Stimulated activated naive CD8-positive, alpha-beta T cell treated with anti-CD3 and anti-CD28 coated beads, Interleukin-15, amount 100 ng/mL, for 72 hours (primary cell): ENCODE data around the gene PRR20D.
"Not testable (repeated sequence)": the region's sequence is repeated elsewhere in the genome, so short reads cannot be mapped to it uniquely, and the experiment has no call there.

Source experiments
- ATAC-seq: fragments of 150-1000 bp; cut with Tn5 transposase; 2 replicates; pipeline ENCODE4 v1.10.0; 2021; ENCODE audit warnings: mild to moderate bottlenecking, moderate library complexity
- DNase-seq, 2 donors: peaks; one replicate each; pipeline ENCODE4 v3.0.0; 2021 to 2022
- H3K27ac Mint-ChIP-seq, 2 donors: one replicate each; pipeline ENCODE4 v1.8.0; 2022; ENCODE audit warnings: mild to moderate bottlenecking in 2 of 2, mixed read lengths in 2 of 2, moderate library complexity in 2 of 2
- H3K27me3 Mint-ChIP-seq: one replicate; pipeline ENCODE4 v1.8.0; 2022; ENCODE audit warnings: mixed read lengths
- H3K4me1 Mint-ChIP-seq: one replicate; pipeline ENCODE4 v1.8.0; 2022; ENCODE audit warnings: mild to moderate bottlenecking, mixed read lengths
- H3K4me3 Mint-ChIP-seq, 2 donors: one replicate each; pipeline ENCODE4 v1.8.0; 2022; ENCODE audit warnings: mild to moderate bottlenecking in 2 of 2, mixed read lengths in 2 of 2, moderate library complexity in 1 of 2
- H3K9me3 Mint-ChIP-seq, 2 donors: one replicate each; pipeline ENCODE4 v1.8.0; 2022; ENCODE audit warnings: mixed read lengths in 2 of 2

Gene PRR20D

GRCh38 chr13:57160332-57160731, at the start of gene PRR20D:
Gene PRR20D, plus strand, starts transcription at chr13:57160632. Its CDS starts 387 bp downstream, at chr13:57161019.
- not testable (repeated sequence) for DNase-seq, ATAC-seq, H3K4me3 Mint-ChIP-seq, H3K9me3 Mint-ChIP-seq, H3K27ac Mint-ChIP-seq, H3K27me3 Mint-ChIP-seq, H3K4me1 Mint-ChIP-seq

- no peaks in the 10 kb centered on the region for H3K27me3 Mint-ChIP-seq
- no peak for ATAC-seq
- DNase-seq, result no peak
- no peak overlapping the region for H3K4me3 Mint-ChIP-seq
- peaks cover 16 to 26% of the 10 kb centered on the region in 2 donors for H3K9me3 Mint-ChIP-seq
- no peaks in the 10 kb centered on the region for H3K4me1 Mint-ChIP-seq
- H3K27ac Mint-ChIP-seq, result no peak overlapping the region
These were observed 45.5 kb upstream of the PRR20D start for GRCh38 chr13:57114945-57115344.

- no peaks in the 10 kb centered on the region for H3K27me3 Mint-ChIP-seq
- no peaks in the 10 kb centered on the region for H3K9me3 Mint-ChIP-seq
- no peak overlapping the region for H3K4me3 Mint-ChIP-seq
- no peak for DNase-seq
- H3K27ac Mint-ChIP-seq, result no peak overlapping the region
- no peak for ATAC-seq
- H3K4me1 Mint-ChIP-seq, result no peaks in the 10 kb centered on the region
These were observed 36.8 kb upstream of the PRR20D start for GRCh38 chr13:57123681-57124080.

GRCh38 chr13:57128909-57129308, 31.5 kb upstream of the PRR20D start:
- no peak overlapping the region for H3K27ac Mint-ChIP-seq
- ATAC-seq (no peak), DNase-seq (no peak)
- H3K9me3 Mint-ChIP-seq, result no peaks in the 10 kb centered on the region
- H3K27me3 Mint-ChIP-seq, result no peaks in the 10 kb centered on the region
- H3K4me3 Mint-ChIP-seq, result no peak overlapping the region
- H3K4me1 Mint-ChIP-seq, result no peaks in the 10 kb centered on the region

GRCh38 chr13:57136093-57136492, 24.3 kb upstream of the PRR20D start:
- Mint-ChIP-seq H3K27me3 (no peaks in the 10 kb centered on the region), H3K27ac (no peak overlapping the region), H3K4me3 (no peak overlapping the region), H3K9me3 (no peaks in the 10 kb centered on the region), H3K4me1 (no peaks in the 10 kb centered on the region)
- ATAC-seq, result no peak
- DNase-seq, result no peak

GRCh38 chr13:57137585-57137984, 22.8 kb upstream of the PRR20D start:
- H3K4me3 Mint-ChIP-seq, result no peak overlapping the region
- no peak overlapping the region for H3K27ac Mint-ChIP-seq
- no peak for DNase-seq
- no peak for ATAC-seq
- no peaks in the 10 kb centered on the region for H3K9me3 Mint-ChIP-seq
- H3K4me1 Mint-ChIP-seq, result no peaks in the 10 kb centered on the region
- H3K27me3 Mint-ChIP-seq, result no peaks in the 10 kb centered on the region

- Mint-ChIP-seq H3K27ac (no peak overlapping the region), H3K4me1 (no peaks in the 10 kb centered on the region)
- ATAC-seq, result no peak
These were observed 21.4 kb upstream of the PRR20D start for GRCh38 chr13:57138988-57139387.

GRCh38 chr13:57139781-57140180, 20.7 kb upstream of the PRR20D start:
- not testable (repeated sequence) for H3K27ac Mint-ChIP-seq, H3K4me3 Mint-ChIP-seq, ATAC-seq, H3K4me1 Mint-ChIP-seq, H3K27me3 Mint-ChIP-seq, DNase-seq, H3K9me3 Mint-ChIP-seq

More at GRCh38 chr13:57138988-57139387, 21.4 kb upstream of the PRR20D start:
- Mint-ChIP-seq H3K27me3 (no peaks in the 10 kb centered on the region), H3K9me3 (no peaks in the 10 kb centered on the region), H3K4me3 (no peak overlapping the region)
- no peak for DNase-seq

- not testable (repeated sequence) for ATAC-seq, H3K9me3 Mint-ChIP-seq, H3K4me3 Mint-ChIP-seq, H3K27me3 Mint-ChIP-seq, DNase-seq, H3K4me1 Mint-ChIP-seq, H3K27ac Mint-ChIP-seq
These were observed 20.0 kb upstream of the PRR20D start, which contains the start of gene PRR20A for GRCh38 chr13:57140235-57140968. Gene PRR20A, plus strand, starts transcription at chr13:57140918. Its CDS starts 387 bp downstream, at chr13:57141305.

- H3K9me3 Mint-ChIP-seq, H3K27ac Mint-ChIP-seq, H3K4me1 Mint-ChIP-seq, ATAC-seq, H3K27me3 Mint-ChIP-seq, H3K4me3 Mint-ChIP-seq, DNase-seq: not testable (repeated sequence)
These were observed 13.2 kb upstream of the PRR20D start, which contains the start of gene PRR20B for GRCh38 chr13:57147188-57147587. Gene PRR20B, plus strand, starts transcription at chr13:57147488. Its CDS starts 387 bp downstream, at chr13:57147875.

- H3K4me3 Mint-ChIP-seq, H3K4me1 Mint-ChIP-seq, H3K27ac Mint-ChIP-seq, H3K27me3 Mint-ChIP-seq, DNase-seq, H3K9me3 Mint-ChIP-seq, ATAC-seq: not testable (repeated sequence)
These were observed 12.3 kb upstream of the PRR20D start for GRCh38 chr13:57148106-57148505.

GRCh38 chr13:57153761-57154160, 6.7 kb upstream of the PRR20D start, which contains the start of gene PRR20C:
Gene PRR20C, plus strand, starts transcription at chr13:57154061. Its CDS starts 387 bp downstream, at chr13:57154448.
- H3K27me3 Mint-ChIP-seq, H3K9me3 Mint-ChIP-seq, H3K4me3 Mint-ChIP-seq, ATAC-seq, DNase-seq, H3K27ac Mint-ChIP-seq, H3K4me1 Mint-ChIP-seq: not testable (repeated sequence)

GRCh38 chr13:57166897-57167296, 6.5 kb downstream of the PRR20D start, which contains the start of gene PRR20E:
Gene PRR20E, plus strand, starts transcription at chr13:57167197. Its CDS starts 387 bp downstream, at chr13:57167584.
- not testable (repeated sequence) for DNase-seq, H3K4me3 Mint-ChIP-seq, H3K27ac Mint-ChIP-seq, H3K9me3 Mint-ChIP-seq, H3K27me3 Mint-ChIP-seq, H3K4me1 Mint-ChIP-seq, ATAC-seq

- no peaks in the 10 kb centered on the region for H3K9me3 Mint-ChIP-seq
- no peak overlapping the region for H3K27ac Mint-ChIP-seq
- H3K4me3 Mint-ChIP-seq, result no peak overlapping the region
- DNase-seq (no peak), ATAC-seq (no peak)
- no peaks in the 10 kb centered on the region for H3K27me3 Mint-ChIP-seq
- H3K4me1 Mint-ChIP-seq, result no peaks in the 10 kb centered on the region
These were observed 31.2 kb downstream of the PRR20D start for GRCh38 chr13:57191667-57192066.

GRCh38 chr13:57212989-57213388, 52.6 kb downstream of the PRR20D start:
- Mint-ChIP-seq H3K4me3 (no peak overlapping the region), H3K27ac (no peak overlapping the region), H3K9me3 (peaks cover 7 to 9% of the 10 kb centered on the region in 2 donors)

More at GRCh38 chr13:57212989-57213388, 52.6 kb downstream of the PRR20D start:
- Mint-ChIP-seq H3K27me3 (no peaks in the 10 kb centered on the region), H3K4me1 (no peaks in the 10 kb centered on the region)
- no peak for ATAC-seq
- no peak for DNase-seq
